PC-3 (cell line): ENCODE measurements around the gene TMEM107. TPM values are rescaled to one million over a fixed set of nuclear protein-coding genes. Genes with fewer than 3 reads are reported as not detected.

Experiments
- ATAC-seq: fragments of 200-7000 bp; cut with Tn5 transposase; 2 replicates; pipeline ENCODE4 v1.9.1; 2020; ENCODE audit warnings: mild to moderate bottlenecking, moderate library complexity
- BruUV-seq: library from RNA; stranded (reverse); fragments of 400-500 nt; replicated peaks from 2 replicates; lab custom pipeline; 2021; lab: Mats Ljungman, UMichigan
- CTCF ChIA-PET: fragments of 300-600 bp; sonication (Branson Sonifier 250); formaldehyde crosslinking; loops from one replicate; lab custom pipeline; 2022; ENCODE audit warnings: antibody characterized with exemption; lab: Charles Lee
- POLR2A ChIA-PET: fragments of 300-600 bp; sonication (Branson Sonifier 250); formaldehyde crosslinking; loops from one replicate; lab custom pipeline; 2022; ENCODE audit warnings: antibody characterized with exemption; ENCODE audit not compliant: unreplicated experiment; lab: Charles Lee
- DNase-seq: peaks from one replicate; pipeline ENCODE4 v3.0.0-alpha.2; 2015
- H2AFZ ChIP-seq: fragments of 300-600 bp; sonication (generic); 2 replicates; pipeline ENCODE4 v1.6.0; 2016; ENCODE audit warnings: antibody characterized with exemption, low read length
- H3F3A ChIP-seq: fragments of 300-600 bp; sonication (generic); one replicate; pipeline ENCODE4 v1.6.0; 2017; ENCODE audit warnings: antibody characterized with exemption, low read length, control low read depth, mild to moderate bottlenecking; ENCODE audit not compliant: unreplicated experiment
- H3K27ac ChIP-seq: fragments of 300-600 bp; sonication (generic); 2 replicates; pipeline ENCODE4 v1.5.1; 2016; ENCODE audit warnings: mild to moderate bottlenecking, low read length
- H3K27me3 ChIP-seq: fragments of 300-600 bp; sonication (generic); 2 replicates; pipeline ENCODE4 v1.6.1; 2016; ENCODE audit warnings: low read length, mixed read lengths
- H3K36me3 ChIP-seq: fragments of 300-600 bp; sonication (generic); 2 replicates; pipeline ENCODE4 v1.6.1; 2016; ENCODE audit warnings: low read depth, mixed run types, low read length, mixed read lengths
- H3K4me1 ChIP-seq: fragments of 300-600 bp; sonication (generic); 2 replicates; pipeline ENCODE4 v1.5.1; 2016; ENCODE audit warnings: low read length; ENCODE audit not compliant: insufficient read depth
- H3K4me2 ChIP-seq: fragments of 300-600 bp; sonication (generic); 2 replicates; pipeline ENCODE4 v1.6.0; 2016; ENCODE audit warnings: low read length
- H3K4me3 ChIP-seq: fragments of 300-600 bp; sonication (generic); 2 replicates; pipeline ENCODE4 v1.5.1; 2016; ENCODE audit warnings: mild to moderate bottlenecking, low read length, mixed read lengths
- H3K79me2 ChIP-seq: fragments of 300-600 bp; sonication (generic); 2 replicates; pipeline ENCODE4 v1.6.1; 2017; ENCODE audit warnings: low read length, mixed read lengths
- H3K9ac ChIP-seq: fragments of 300-600 bp; sonication (generic); 2 replicates; pipeline ENCODE4 v1.6.0; 2016; ENCODE audit warnings: mild to moderate bottlenecking, low read length
- H3K9me2 ChIP-seq: fragments of 300-600 bp; sonication (generic); replicated peaks from 2 replicates; pipeline ENCODE4 v1.6.1; 2016; ENCODE audit warnings: mixed run types, low read length, mixed read lengths
- H3K9me3 ChIP-seq: fragments of 300-600 bp; sonication (generic); 2 replicates; pipeline ENCODE4 v1.6.1; 2016; ENCODE audit warnings: low read length, mixed read lengths
- H4K20me1 ChIP-seq: fragments of 300-600 bp; sonication (generic); 2 replicates; pipeline ENCODE4 v1.6.1; 2016; ENCODE audit warnings: low read length, mixed read lengths
- CTCF ChIP-seq: fragments of 300-600 bp; sonication (generic); conservative IDR thresholded peaks from 2 replicates; pipeline ENCODE4 v1.5.1; 2017; ENCODE audit warnings: antibody characterized with exemption, low read depth, mild to moderate bottlenecking, low read length
- EZH2 ChIP-seq: fragments of 300-600 bp; sonication (generic); IDR thresholded peaks from one replicate; pipeline ENCODE4 v1.6.1; 2017; ENCODE audit warnings: antibody characterized with exemption, mild to moderate bottlenecking, low read length; ENCODE audit not compliant: unreplicated experiment
- EZH2phosphoT487 ChIP-seq: fragments of 300-600 bp; sonication (generic); IDR thresholded peaks from 2 replicates; pipeline ENCODE4 v1.6.1; 2018; ENCODE audit warnings: mild to moderate bottlenecking, antibody characterized with exemption, low read length, borderline replicate concordance
- intact Hi-C: fragments of 100-400 bp; cut with micrococcal nuclease; formaldehyde crosslinking; loops from 2 replicates; pipeline ENCODE4 v1.9.0; 2023
- total RNA-seq: library from RNA; depleted of rRNA; stranded (reverse); fragments of >200 nt; gene quantifications from 2 replicates; pipeline ENCODE4 v1.2.3, GENCODE V29; 2014

Gene TMEM107
- total RNA-seq, 1 experiment from 2014 or later = 19.0 TPM

GRCh38 chr17:8189041-8189710, 13.0 kb upstream of the TMEM107 start:
- intact Hi-C loops = no loop called here
- H3K9me3 ChIP-seq = no peaks in the 10 kb centered on the region
- H3K4me3 ChIP-seq = peak overlapping the region; percentile 84
- BruUV-seq = no TSS peak
- H4K20me1 ChIP-seq = no peaks in the 10 kb centered on the region
- peak overlapping the region; percentile 58 for H3K27ac ChIP-seq
- H3K79me2 ChIP-seq = peaks cover 16% of the 10 kb centered on the region
- H3K9me2 ChIP-seq = no peaks in the 10 kb centered on the region
- ATAC-seq (no peak), DNase-seq (no peak)
- POLR2A ChIA-PET = no interaction called here
- CTCF ChIA-PET = no interaction called here
- no peaks in the 10 kb centered on the region for H3K27me3 ChIP-seq
- H3K36me3 ChIP-seq = no peaks in the 10 kb centered on the region
- TF ChIP-seq CTCF (no peak), EZH2 (no peak), EZH2phosphoT487 (no peak)
- H2AFZ ChIP-seq = peak overlapping the region; percentile 77
- H3K9ac ChIP-seq = peak overlapping the region; percentile 68
- peak overlapping the region; percentile 89 for H3K4me2 ChIP-seq
- no peaks in the 10 kb centered on the region for H3F3A ChIP-seq
- peaks cover 19% of the 10 kb centered on the region for H3K4me1 ChIP-seq

- Histone ChIP-seq H3K36me3 (no peaks in the 10 kb centered on the region), H3K79me2 (peaks cover 16% of the 10 kb centered on the region), H3K27me3 (no peaks in the 10 kb centered on the region), H4K20me1 (no peaks in the 10 kb centered on the region), H3F3A (no peaks in the 10 kb centered on the region), H3K9ac (peak overlapping the region; percentile 68), H3K4me1 (peaks cover 19% of the 10 kb centered on the region), H3K4me3 (peak overlapping the region; percentile 84), H3K27ac (peak overlapping the region; percentile 58), H3K9me2 (no peaks in the 10 kb centered on the region), H3K4me2 (peak overlapping the region; percentile 89), H3K9me3 (no peaks in the 10 kb centered on the region), H2AFZ (peak overlapping the region; percentile 77; the same call in 1 of the 2 replicates)
- no peak for ATAC-seq
- intact Hi-C loops = no loop called here
- DNase-seq = no peak
- BruUV-seq = no TSS peak
- TF ChIP-seq EZH2 (no peak), CTCF (no peak), EZH2phosphoT487 (no peak)
- ChIA-PET POLR2A (interaction anchor here (0.6 kb wide), 1 partner anchor 13 kb away, joined by 4 read pairs; no protein-coding TSS in a partner anchor), CTCF (interaction anchor here (0.5 to 0.7 kb wide), 2 partner anchors 11 to 12 kb away, joined by 3 to 4 read pairs; no protein-coding TSS in a partner anchor)
Observed at GRCh38 chr17:8188263-8188839, 12.2 kb upstream of the TMEM107 start.
